ENCODE data around the gene SHTN1. TPM values are rescaled to one million over a fixed set of nuclear protein-coding genes. Genes with fewer than 3 reads are reported as not detected.

Gene SHTN1
- total and polyA plus RNA-seq, 2 donors (not counting 3 experiments of a cell fraction or from before 2014, with no cell fraction given), result 4.8 to 36.5 TPM

DNA sequence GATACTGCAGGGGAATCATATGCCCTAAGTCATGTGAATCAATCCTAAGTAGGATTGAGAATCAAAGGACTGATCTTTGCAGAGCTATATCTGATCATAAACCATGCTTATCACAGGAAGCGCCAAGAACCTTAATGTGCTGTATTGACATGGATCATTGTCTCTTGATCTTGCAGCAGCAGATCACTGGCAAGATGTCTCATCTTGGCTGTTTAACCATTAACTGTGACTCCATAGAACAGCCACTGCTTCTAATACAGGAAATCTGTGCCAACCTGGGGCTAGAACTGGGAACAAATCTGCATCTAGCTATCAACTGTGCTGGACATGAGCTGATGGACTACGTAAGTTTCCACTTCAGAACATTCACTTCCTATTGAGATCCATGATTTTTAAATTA lies 134.0 kb downstream of the SHTN1 start:
- H3K4me2 ChIP-seq (ENCODE audit: insufficient read depth, low read length), result no peak overlapping the region
- no peaks in the 10 kb centered on the region for H3K9me1 ChIP-seq (replicated peaks; ENCODE audit: control insufficient read depth, extremely low read depth, insufficient read depth, low read length)
- DNase-seq (ENCODE audit: low read depth, low spot score) (no peak), FAIRE-seq (no peak)
- no peaks in the 10 kb centered on the region for H3K79me2 ChIP-seq (ENCODE audit: control insufficient read depth, insufficient read depth, low read length)
- TF ChIP-seq POLR2AphosphoS5 (IDR thresholded peaks at IDR 0.05; ENCODE audit: insufficient read depth, low read depth, low read length) (no peak), JUN (IDR thresholded peaks at IDR 0.05; ENCODE audit: borderline replicate concordance, insufficient read depth, insufficient read length, low read depth) (no peak), EZH2 (IDR thresholded peaks at IDR 0.05; ENCODE audit: borderline replicate concordance, low read depth, low read length, severe bottlenecking) (no peak), POLR2A (IDR thresholded peaks at IDR 0.05; ENCODE audit: low read depth, low read length) (no peak), MYC (IDR thresholded peaks at IDR 0.05; ENCODE audit: low read depth, low read length) (no peak)
- TF ChIP-seq, protein P1, sequence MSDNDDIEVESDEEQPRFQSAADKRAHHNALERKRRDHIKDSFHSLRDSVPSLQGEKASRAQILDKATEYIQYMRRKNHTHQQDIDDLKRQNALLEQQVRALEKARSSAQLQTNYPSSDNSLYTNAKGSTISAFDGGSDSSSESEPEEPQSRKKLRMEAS (IDR thresholded peaks at IDR 0.05; ENCODE audit: insufficient read depth, insufficient read length), result no peak
- TF ChIP-seq, protein P2, sequence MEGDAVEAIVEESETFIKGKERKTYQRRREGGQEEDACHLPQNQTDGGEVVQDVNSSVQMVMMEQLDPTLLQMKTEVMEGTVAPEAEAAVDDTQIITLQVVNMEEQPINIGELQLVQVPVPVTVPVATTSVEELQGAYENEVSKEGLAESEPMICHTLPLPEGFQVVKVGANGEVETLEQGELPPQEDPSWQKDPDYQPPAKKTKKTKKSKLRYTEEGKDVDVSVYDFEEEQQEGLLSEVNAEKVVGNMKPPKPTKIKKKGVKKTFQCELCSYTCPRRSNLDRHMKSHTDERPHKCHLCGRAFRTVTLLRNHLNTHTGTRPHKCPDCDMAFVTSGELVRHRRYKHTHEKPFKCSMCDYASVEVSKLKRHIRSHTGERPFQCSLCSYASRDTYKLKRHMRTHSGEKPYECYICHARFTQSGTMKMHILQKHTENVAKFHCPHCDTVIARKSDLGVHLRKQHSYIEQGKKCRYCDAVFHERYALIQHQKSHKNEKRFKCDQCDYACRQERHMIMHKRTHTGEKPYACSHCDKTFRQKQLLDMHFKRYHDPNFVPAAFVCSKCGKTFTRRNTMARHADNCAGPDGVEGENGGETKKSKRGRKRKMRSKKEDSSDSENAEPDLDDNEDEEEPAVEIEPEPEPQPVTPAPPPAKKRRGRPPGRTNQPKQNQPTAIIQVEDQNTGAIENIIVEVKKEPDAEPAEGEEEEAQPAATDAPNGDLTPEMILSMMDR (IDR thresholded peaks at IDR 0.05; ENCODE audit: extremely low read depth in 1 of 2, insufficient read depth in 1 of 2, low read depth in 1 of 2, low read length in 2 of 2), result no peak
- H4K20me1 ChIP-seq (replicated peaks; ENCODE audit: control insufficient read depth, extremely low read depth, insufficient read depth, low read length), result no peaks in the 10 kb centered on the region
- H2AFZ ChIP-seq (ENCODE audit: low read depth, low read length), result no peak overlapping the region
- peaks cover 3 to 6% of the 10 kb centered on the region in 2 experiments for H3K27me3 ChIP-seq (ENCODE audit: control insufficient read depth in 2 of 2, insufficient read depth in 2 of 2, low read length in 2 of 2)
- BruUV-seq (replicated peaks), result no TSS peak
- H3K4me3 ChIP-seq (replicated peaks in 1 of 3; ENCODE audit: insufficient read depth in 1 of 3, low read depth in 1 of 3, low read length in 3 of 3), result no peak overlapping the region
- no peak overlapping the region for H3K27ac ChIP-seq (ENCODE audit: insufficient read depth, low read depth, low read length)
- no peaks in the 10 kb centered on the region for H3K36me3 ChIP-seq (ENCODE audit: control insufficient read depth in 2 of 2, extremely low read depth in 1 of 2, insufficient read depth in 2 of 2, low read length in 2 of 2)
- dilution Hi-C loops (cut with MboI; ENCODE audit: extremely low pct_ligation_motif_present, low sequenced_read_pairs), result no loop called here
- ChIA-PET POLR2A (no interaction called here), CTCF (interaction anchor here (0.8 to 1.1 kb wide), 2 partner anchors 22 to 304 kb away, joined by 3 to 4 read pairs; partner anchors contain the start of gene ENO4)
- H3K4me1 ChIP-seq (ENCODE audit: control insufficient read depth, extremely low read depth, insufficient read depth, low read length), result no peaks in the 10 kb centered on the region
- H3K9me3 ChIP-seq (replicated peaks; ENCODE audit: control insufficient read depth, insufficient read depth, low read length), result no peaks in the 10 kb centered on the region
- intact Hi-C loops (cut with micrococcal nuclease), result no loop called here
- no peak overlapping the region for H3K9ac ChIP-seq (replicated peaks; ENCODE audit: extremely low read depth, insufficient read depth, low read length)
